Measurements from ENCODE around the gene TMEM132A. TPM values are rescaled to one million over a fixed set of nuclear protein-coding genes. Genes with fewer than 3 reads are reported as not detected.

Gene TMEM132A
- polyA plus RNA-seq, 1 donor from 2014 or later: 0.26 TPM

- Mint-ChIP-seq H3K27me3 (no peaks in the 10 kb centered on the region), H3K4me1 (peaks cover 36 to 60% (median 39%) of the 10 kb centered on the region in 3 donors), H3K9me3 (no peaks in the 10 kb centered on the region), H3K27ac (peak overlapping the region in 2 of 3 donors; percentile 80 to 90), H3K4me3 (peak overlapping the region in 3 of 4 donors; percentile 29 to 80 (median 71)), H3K36me3 (peaks cover 10% of the 10 kb centered on the region)
Measured at GRCh38 chr11:60944490-60945294, 20.4 kb downstream of the TMEM132A start.

GRCh38 chr11:60945295-60945667, 21.0 kb downstream of the TMEM132A start:
- no peaks in the 10 kb centered on the region for H3K27me3 Mint-ChIP-seq
- peaks cover 36 to 64% (median 40%) of the 10 kb centered on the region in 3 donors for H3K4me1 Mint-ChIP-seq
- no peaks in the 10 kb centered on the region for H3K9me3 Mint-ChIP-seq
- H3K4me3 Mint-ChIP-seq: peak overlapping the region in 1 of 4 donors; percentile 71
- peaks cover 10% of the 10 kb centered on the region for H3K36me3 Mint-ChIP-seq
- peak overlapping the region in 2 of 3 donors; percentile 80 to 90 for H3K27ac Mint-ChIP-seq

DNA sequence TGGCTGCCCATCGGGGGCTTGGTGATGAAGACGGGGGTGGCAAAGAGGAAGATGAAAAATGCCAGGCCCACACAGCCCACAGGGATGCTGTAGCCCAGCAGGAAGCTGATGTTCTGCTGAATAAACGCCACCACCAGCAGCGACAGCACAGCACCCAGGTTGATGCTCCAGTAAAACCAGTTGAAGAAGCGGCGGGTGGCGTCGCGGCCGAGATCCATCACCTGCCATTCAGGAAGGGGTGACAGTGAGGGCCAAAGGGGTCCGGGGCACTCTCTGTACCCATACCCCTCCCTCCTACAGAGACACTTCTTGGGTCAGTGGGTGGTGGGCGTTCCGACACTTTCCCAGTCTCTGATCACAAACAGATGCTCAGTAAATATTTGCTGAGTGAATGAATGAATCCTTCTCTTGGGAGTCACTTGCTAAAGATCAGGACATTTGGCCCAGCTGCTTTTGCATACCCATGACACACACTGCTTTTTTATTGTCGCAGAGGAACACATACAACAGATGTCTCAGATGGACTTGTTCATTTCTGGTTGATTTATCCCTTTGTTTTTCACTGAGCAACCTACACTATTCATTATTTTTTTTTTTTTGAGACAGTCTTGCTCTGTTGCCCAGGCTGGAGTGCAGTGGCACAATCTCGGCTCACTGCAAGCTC, 22.5 kb downstream of the TMEM132A start:
- peak overlapping the region in 1 of 4 donors; percentile 9 for H3K4me3 Mint-ChIP-seq
- peak overlapping the region; percentile 54 to 91 (median 63) for H3K27ac Mint-ChIP-seq
- no peaks in the 10 kb centered on the region for H3K27me3 Mint-ChIP-seq
- H3K9me3 Mint-ChIP-seq: no peaks in the 10 kb centered on the region
- H3K36me3 Mint-ChIP-seq: peaks cover 9% of the 10 kb centered on the region
- peaks cover 27 to 58% (median 36%) of the 10 kb centered on the region in 3 donors for H3K4me1 Mint-ChIP-seq

- H3K27ac Mint-ChIP-seq: peak overlapping the region in 2 of 3 donors; percentile 10 to 46
- H3K4me1 Mint-ChIP-seq: peaks cover 27 to 54% (median 34%) of the 10 kb centered on the region in 3 donors
- peaks cover 9% of the 10 kb centered on the region for H3K36me3 Mint-ChIP-seq
- H3K27me3 Mint-ChIP-seq: no peaks in the 10 kb centered on the region
- H3K4me3 Mint-ChIP-seq: peak overlapping the region in 1 of 4 donors; percentile 84
- no peaks in the 10 kb centered on the region for H3K9me3 Mint-ChIP-seq
Measured at GRCh38 chr11:60947700-60948099, 23.4 kb downstream of the TMEM132A start.

DNA sequence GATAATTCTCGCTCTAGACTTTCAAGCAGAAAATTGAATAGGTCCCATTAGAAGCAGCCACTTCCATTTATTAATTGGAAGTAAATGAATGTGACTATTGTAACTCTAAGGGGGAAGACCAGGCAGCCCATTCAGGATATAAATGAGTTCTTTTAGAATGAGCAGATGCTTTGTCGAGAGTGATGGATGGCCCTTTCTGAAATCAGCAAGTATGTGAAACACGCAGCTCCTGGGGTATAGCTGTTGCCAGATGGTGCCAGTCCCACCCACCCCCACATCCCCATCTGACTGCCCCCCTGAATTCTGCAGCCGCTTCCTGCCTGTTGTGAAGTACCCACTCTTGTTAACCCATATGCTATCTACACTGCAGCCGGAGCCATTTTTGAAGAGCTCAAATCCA, 24.0 kb downstream of the TMEM132A start:
- H3K36me3 Mint-ChIP-seq: peaks cover 9% of the 10 kb centered on the region
- H3K4me1 Mint-ChIP-seq: peaks cover 28 to 54% (median 34%) of the 10 kb centered on the region in 3 donors
- peak overlapping the region in 2 of 3 donors; percentile 30 to 74 for H3K27ac Mint-ChIP-seq
- H3K4me3 Mint-ChIP-seq: peak overlapping the region in 3 of 4 donors; percentile 76 to 91 (median 84)
- no peaks in the 10 kb centered on the region for H3K27me3 Mint-ChIP-seq
- H3K9me3 Mint-ChIP-seq: no peaks in the 10 kb centered on the region

DNA sequence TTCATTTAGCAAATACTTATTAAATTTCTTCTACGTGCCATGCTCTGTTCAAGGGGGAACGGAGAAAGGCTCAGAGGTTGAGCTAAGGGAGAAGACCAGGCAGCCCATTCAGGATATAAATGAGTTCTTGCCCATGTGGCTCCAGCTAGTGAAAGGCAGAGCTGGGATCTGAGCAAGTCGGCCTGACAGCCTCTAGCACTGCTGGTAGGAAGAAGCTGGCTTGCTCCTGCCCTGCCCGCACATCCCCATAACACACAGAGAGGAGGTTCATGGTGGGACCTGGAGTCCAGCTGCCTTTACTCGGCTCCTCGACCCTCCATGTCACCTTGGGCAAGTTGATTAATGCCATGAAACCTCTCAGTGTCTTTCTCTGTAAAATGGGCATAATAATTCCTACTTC, 25.8 kb downstream of the TMEM132A start:
- H3K4me1 Mint-ChIP-seq: peaks cover 31 to 52% (median 38%) of the 10 kb centered on the region in 3 donors
- peaks cover 4% of the 10 kb centered on the region for H3K36me3 Mint-ChIP-seq
- no peaks in the 10 kb centered on the region for H3K9me3 Mint-ChIP-seq
- peak overlapping the region; percentile 70 to 93 (median 90) for H3K27ac Mint-ChIP-seq
- H3K27me3 Mint-ChIP-seq: no peaks in the 10 kb centered on the region
- peak overlapping the region; percentile 78 to 95 (median 89) for H3K4me3 Mint-ChIP-seq

DNA sequence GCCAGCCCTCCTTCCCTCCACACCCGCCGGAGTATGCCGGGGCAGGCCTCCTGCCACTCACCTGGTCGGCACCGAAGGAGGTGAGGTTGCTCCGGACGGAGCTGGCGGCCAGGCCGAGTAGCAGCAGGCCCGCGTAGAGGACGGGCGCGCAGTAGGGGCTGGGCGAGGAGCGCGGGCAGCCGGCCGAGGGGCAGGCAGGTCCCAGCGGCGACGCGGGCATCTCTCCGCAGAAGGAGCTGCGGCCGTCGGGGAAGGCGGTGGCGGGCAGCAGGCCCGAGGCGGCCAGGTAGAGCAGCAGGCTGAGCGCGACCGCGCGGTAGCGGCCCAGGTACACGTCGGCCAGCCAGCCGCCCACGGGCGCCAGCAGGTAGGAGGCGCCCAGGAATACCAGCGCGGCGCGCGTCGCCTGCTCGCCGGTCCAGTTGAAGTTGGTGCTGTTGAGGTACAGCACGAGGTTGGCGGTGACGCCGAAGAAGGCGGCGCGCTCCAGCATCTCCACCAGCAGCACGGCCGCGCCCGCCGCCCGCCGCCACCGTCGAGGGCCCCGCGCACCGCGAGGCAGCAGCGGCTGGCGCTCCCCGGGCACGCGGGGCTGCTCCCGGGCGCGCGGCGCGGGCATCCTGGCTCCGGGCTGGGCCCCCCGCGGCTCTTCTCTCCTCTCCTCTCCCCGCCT, 26.8 kb downstream of the TMEM132A start:
- H3K27me3 Mint-ChIP-seq: no peaks in the 10 kb centered on the region
- no peaks in the 10 kb centered on the region for H3K9me3 Mint-ChIP-seq

GRCh38 chr11:60951606-60951903, 27.3 kb downstream of the TMEM132A start:
- H3K27ac Mint-ChIP-seq: peak overlapping the region; percentile 90 to 98 (median 94)
- H3K9me3 Mint-ChIP-seq: no peaks in the 10 kb centered on the region
- H3K27me3 Mint-ChIP-seq: no peaks in the 10 kb centered on the region
- H3K36me3 Mint-ChIP-seq: no peaks in the 10 kb centered on the region
- peak overlapping the region; percentile 83 to 95 (median 88) for H3K4me3 Mint-ChIP-seq
- H3K4me1 Mint-ChIP-seq: peaks cover 27 to 45% (median 33%) of the 10 kb centered on the region in 3 donors

More for the DNA sequence above, 26.8 kb downstream of the TMEM132A start:
- Mint-ChIP-seq H3K4me1 (peaks cover 27 to 50% (median 38%) of the 10 kb centered on the region in 3 donors), H3K27ac (peak overlapping the region; percentile 70 to 98 (median 94)), H3K36me3 (peaks cover 3% of the 10 kb centered on the region), H3K4me3 (peak overlapping the region; percentile 83 to 95 (median 89))

DNA sequence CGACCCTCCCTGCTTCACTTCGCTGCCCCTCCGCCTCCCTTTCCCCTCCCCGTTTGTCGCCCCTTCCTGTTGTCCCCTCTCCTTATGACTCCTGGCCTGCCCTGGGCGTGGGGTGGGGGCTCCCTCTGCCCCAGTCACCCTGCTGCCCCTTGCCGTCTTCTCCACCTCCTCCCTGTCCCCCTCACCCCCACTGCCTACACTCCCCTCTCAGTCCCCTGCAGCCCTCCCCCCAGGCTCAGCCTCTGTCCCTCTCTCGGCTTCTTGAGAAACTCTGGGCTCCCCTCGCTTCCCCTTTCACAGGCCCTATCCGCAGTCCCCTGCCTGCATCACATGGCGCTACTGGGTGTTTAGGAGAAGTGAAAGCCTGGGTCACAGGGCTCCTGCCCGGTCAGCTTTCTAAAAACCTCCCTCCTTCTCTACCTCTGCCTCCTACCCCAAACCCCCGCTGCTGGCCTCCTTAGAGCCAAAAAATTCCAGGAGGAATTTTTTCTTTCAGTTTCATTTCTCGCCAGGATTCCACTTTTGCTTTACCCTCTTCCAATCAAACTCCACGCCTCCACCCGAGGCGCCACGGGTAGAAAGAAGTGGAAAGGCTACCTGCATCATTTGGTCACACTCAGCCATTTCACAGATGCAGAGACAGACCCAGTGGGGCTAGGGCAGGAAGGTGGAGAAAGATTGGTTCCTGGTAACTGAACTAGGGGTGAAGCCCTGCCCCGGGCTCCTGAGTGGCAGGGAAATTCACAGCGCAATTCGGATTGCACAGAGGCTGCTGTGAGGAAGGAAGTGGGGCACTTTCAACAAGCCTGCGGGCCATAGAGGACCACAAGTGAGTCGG, 27.9 kb downstream of the TMEM132A start, which contains the start of gene SLC15A3:
SLC15A3 (minus strand) TSS at position 273 of the 838 bp plus-strand sequence. CDS start 625 bp downstream, outside the sequence.
- H3K27me3 Mint-ChIP-seq: no peaks in the 10 kb centered on the region
- peaks cover 27 to 43% (median 31%) of the 10 kb centered on the region in 3 donors for H3K4me1 Mint-ChIP-seq
- H3K36me3 Mint-ChIP-seq: no peaks in the 10 kb centered on the region

GRCh38 chr11:60952742-60953170, 28.5 kb downstream of the TMEM132A start:
- H3K4me3 Mint-ChIP-seq: peak overlapping the region; percentile 83 to 95 (median 88)
- H3K36me3 Mint-ChIP-seq: no peaks in the 10 kb centered on the region
- H3K4me1 Mint-ChIP-seq: peaks cover 27 to 39% (median 31%) of the 10 kb centered on the region in 3 donors
- no peaks in the 10 kb centered on the region for H3K27me3 Mint-ChIP-seq
- no peaks in the 10 kb centered on the region for H3K9me3 Mint-ChIP-seq
- H3K27ac Mint-ChIP-seq: peak overlapping the region; percentile 90 to 98 (median 94)

More for the DNA sequence above, 27.9 kb downstream of the TMEM132A start, which contains the start of gene SLC15A3:
- Mint-ChIP-seq H3K27ac (peak within 1 kb of the TSS; percentile 90 to 98 (median 94)), H3K4me3 (peak within 1 kb of the TSS; percentile 83 to 95 (median 89)), H3K9me3 (no peaks in the 10 kb centered on the region)

DNA sequence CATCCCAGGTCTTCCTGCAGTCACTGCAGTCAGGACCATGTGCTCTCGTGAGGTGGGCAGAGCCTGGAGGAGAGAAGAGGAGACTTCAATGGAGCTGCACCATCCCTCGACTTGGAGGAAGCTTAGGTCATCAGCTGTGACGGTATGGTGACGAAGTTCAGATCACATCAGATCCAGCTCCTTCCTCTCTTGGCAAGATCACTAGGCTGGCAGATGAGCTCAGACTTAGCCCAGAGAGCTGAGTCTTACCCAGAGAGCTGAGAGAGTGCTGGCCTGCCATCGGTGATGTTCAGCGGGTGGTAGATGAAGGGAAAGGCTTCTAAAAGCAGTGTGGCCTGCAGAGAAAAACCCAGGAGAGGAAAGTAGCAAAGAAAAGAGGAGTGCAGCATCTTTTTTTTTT, 29.5 kb downstream of the TMEM132A start:
- Mint-ChIP-seq H3K4me3 (peak overlapping the region in 3 of 4 donors; percentile 73 to 84 (median 83)), H3K36me3 (no peaks in the 10 kb centered on the region), H3K9me3 (no peaks in the 10 kb centered on the region), H3K4me1 (peaks cover 19 to 32% (median 24%) of the 10 kb centered on the region in 3 donors), H3K27me3 (no peaks in the 10 kb centered on the region), H3K27ac (peak overlapping the region; percentile 90 to 98 (median 94))

GRCh38 chr11:60954421-60954820, 30.2 kb downstream of the TMEM132A start:
- Mint-ChIP-seq H3K9me3 (no peaks in the 10 kb centered on the region), H3K4me3 (peak overlapping the region in 3 of 4 donors; percentile 25 to 84 (median 63)), H3K36me3 (no peaks in the 10 kb centered on the region), H3K27ac (peak overlapping the region; percentile 90 to 98 (median 94)), H3K27me3 (no peaks in the 10 kb centered on the region), H3K4me1 (peaks cover 19 to 30% (median 22%) of the 10 kb centered on the region in 3 donors)

- Mint-ChIP-seq H3K9me3 (no peaks in the 10 kb centered on the region), H3K27me3 (no peaks in the 10 kb centered on the region), H3K36me3 (peaks cover 2% of the 10 kb centered on the region), H3K27ac (peak overlapping the region; percentile 18 to 88 (median 23)), H3K4me1 (peaks cover 15 to 22% (median 19%) of the 10 kb centered on the region in 3 donors), H3K4me3 (peak overlapping the region in 2 of 4 donors; percentile 40 to 57)
Measured at GRCh38 chr11:60955571-60955970, 31.3 kb downstream of the TMEM132A start.

- Mint-ChIP-seq H3K4me1 (peaks cover 13 to 21% (median 19%) of the 10 kb centered on the region in 3 donors), H3K36me3 (peaks cover 2% of the 10 kb centered on the region), H3K9me3 (no peaks in the 10 kb centered on the region), H3K27me3 (no peaks in the 10 kb centered on the region), H3K4me3 (peak overlapping the region in 1 of 4 donors; percentile 10), H3K27ac (peak overlapping the region in 1 of 3 donors; percentile 55)
Measured at GRCh38 chr11:60957188-60957587, 32.9 kb downstream of the TMEM132A start.
